Measurements from ENCODE around the gene PRKCH. TPM values are rescaled to one million over a fixed set of nuclear protein-coding genes. Genes with fewer than 3 reads are reported as not detected.

PRKCH gene
- polyA plus RNA-seq, 1 donor from 2014 or later, result 2.0 TPM

Other genes with a start within 250 kb of the PRKCH start
- gene TMEM30B, start 40.2 kb upstream of the PRKCH start, polyA plus RNA-seq, result 0.28 TPM in 1 of 2 replicates, not detected in the other